Activated naive CD4-positive, alpha-beta T cell (primary cell): ENCODE results near the gene CLDN2.
"Not testable (repeated sequence)": the region's sequence is repeated elsewhere in the genome, so short reads cannot be mapped to it uniquely, and the experiment has no call there.

Experiments
- DNase-seq, 4 experiments: peaks; one replicate each; lab custom pipeline; 2025; lab: John Stamatoyannopoulos, UW

CLDN2 gene

DNA sequence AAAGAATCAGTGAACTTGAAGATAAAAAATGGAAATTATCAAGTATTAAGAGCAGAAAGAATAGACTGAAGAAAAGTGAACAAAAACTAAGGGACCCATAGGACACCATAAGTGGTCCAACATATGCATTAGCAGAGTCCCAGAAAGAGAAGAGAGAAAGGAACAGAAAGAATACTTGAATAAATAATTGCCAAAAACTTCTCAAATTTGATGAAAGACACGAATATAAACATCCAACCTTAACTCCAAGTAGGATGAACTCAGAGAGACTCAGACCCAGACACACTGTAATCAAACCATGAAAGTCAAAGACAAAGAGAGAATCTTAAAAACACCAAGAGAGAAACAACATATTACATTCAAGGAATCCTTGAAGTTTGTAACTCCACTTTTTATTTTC is 44.1 kb downstream of the CLDN2 start:
- no peak for DNase-seq

DNA sequence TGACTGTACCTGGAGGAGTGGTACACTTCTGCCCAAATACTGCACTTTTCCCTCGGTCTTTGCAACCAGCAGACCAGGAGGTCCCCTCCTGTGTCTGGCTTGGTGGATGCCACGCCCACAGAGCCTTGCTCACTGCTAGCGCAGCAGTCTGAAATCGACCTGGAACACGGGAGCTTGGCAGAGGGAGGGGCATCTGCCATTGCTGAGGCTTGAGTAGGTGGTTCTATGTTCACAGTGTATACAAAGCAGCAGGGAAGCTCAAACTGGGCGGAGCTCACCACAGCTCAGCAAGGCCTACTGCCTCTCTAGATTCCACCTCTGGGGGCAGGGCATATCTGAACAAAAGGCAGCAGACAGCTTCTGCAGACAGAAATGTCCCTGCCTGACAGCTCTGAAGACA is 46.3 kb downstream of the CLDN2 start:
- not testable (repeated sequence) for DNase-seq

DNA sequence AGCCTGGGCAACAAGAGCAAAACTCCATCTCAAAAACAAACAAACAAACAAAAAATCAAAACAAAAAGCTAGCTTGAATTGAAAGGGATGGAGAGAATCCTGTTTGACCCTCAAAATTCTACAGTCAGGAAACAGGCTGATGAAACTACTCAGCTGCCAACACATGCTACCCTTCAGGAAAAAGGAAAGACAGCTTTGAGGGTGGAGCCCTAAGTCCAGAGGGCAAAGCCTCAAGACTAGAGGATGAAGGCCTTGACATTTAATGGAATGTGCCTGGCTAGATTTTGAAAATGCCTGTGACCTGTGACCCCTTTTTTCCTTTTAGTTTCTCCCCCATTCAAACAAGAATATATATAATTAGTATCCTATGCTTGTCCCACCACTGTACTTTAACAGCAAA is 52.7 kb downstream of the CLDN2 start:
- DNase-seq, result no peak

DNA sequence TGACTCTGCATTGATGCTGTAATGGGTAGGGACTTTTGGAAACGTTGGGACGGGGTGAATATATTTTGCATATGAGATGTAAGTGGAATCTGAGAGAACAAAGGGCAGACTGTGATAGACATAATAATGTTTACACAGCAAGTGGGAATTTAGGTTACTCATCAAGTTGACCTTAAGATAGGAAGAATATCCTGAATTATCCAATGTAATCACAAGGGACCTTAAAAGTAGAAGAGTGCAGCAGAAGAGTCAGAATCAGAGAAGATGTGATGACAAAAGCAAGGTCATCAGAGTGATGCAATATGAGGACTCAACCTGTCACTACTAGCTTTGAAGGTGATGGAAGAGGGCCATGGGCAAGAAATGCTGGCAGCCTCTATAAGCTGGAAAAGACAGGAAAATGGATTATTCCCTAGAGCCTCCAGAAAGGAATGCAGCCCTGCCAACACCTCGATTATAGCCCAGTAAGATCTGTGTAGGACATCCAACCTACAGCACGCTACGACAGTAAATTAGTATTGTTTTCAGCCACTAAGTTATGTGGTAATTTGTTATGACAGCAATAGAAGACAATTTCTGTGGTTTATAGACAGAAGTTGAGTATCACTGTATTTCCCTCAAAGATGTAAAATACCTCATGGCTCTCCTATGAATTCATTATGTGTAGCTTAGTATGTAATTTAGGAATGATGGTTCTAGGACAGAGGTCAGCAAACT is 53.4 kb downstream of the CLDN2 start:
- DNase-seq, result no peak

DNA sequence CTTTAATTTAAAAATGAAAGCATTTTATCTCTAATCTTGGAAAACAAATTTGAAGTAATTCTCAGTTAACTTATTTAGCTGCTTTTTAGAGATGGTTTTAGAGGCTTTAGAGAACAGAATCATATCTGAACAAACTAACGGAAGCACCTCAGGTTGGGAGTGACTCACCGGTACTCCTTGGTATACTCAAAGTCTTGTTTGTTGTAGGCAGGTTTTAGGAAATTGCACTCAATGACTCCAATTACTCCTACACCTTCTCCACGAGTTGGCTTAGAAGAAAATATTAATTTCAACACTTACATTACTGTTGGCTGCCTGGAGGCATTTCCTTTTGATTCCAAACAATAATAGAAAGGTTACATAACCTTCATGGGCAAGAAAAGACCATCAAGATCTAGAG is 56.2 kb downstream of the CLDN2 start:
- no peak for DNase-seq
